ENCODE measurements around the gene SOX12. TPM values are rescaled to one million over a fixed set of nuclear protein-coding genes. Genes with fewer than 3 reads are reported as not detected.

SOX12 gene
- polyA plus RNA-seq, 3 donors, result 0.03 to 0.51 (median 0.12) TPM

- no peak overlapping the region for H2AFZ ChIP-seq (ENCODE audit: insufficient read depth, low read depth, low read length, poor library complexity, severe bottlenecking)
- no peak overlapping the region for H3K9ac ChIP-seq (ENCODE audit: insufficient read depth, low read length, poor library complexity, severe bottlenecking)
- peaks cover 3 to 9% (median 6%) of the 10 kb centered on the region in 3 donors for H3K27me3 Mint-ChIP-seq (ENCODE audit: low read depth in 3 of 3)
- no peak overlapping the region for H3K27ac ChIP-seq (ENCODE audit: low read depth in 1 of 2, low read length in 2 of 2)
- H4K20me1 ChIP-seq (ENCODE audit: insufficient read depth, low read length), result no peaks in the 10 kb centered on the region
- peaks cover 17% of the 10 kb centered on the region for H3K4me1 Mint-ChIP-seq
- H3K79me2 ChIP-seq (ENCODE audit: insufficient read depth, low read length), result no peaks in the 10 kb centered on the region
- no peak overlapping the region for H3K4me3 ChIP-seq (replicated peaks in 1 of 3; ENCODE audit: low read depth in 2 of 3, low read length in 3 of 3)
- peaks cover 6 to 9% of the 10 kb centered on the region in 2 donors for H3K4me1 ChIP-seq (ENCODE audit: control insufficient read depth in 1 of 2, insufficient read depth in 2 of 2, low read length in 2 of 2)
- H3K4me3 Mint-ChIP-seq, result no peak overlapping the region
- H3K9me3 ChIP-seq (replicated peaks in 1 of 2; ENCODE audit: control insufficient read depth in 1 of 2, insufficient read depth in 1 of 2, low read length in 2 of 2), result peaks cover 8 to 16% of the 10 kb centered on the region in 2 donors
- no CpG with 5 or more reads among the region's 2 CpGs for WGBS (ENCODE audit: insufficient coverage)
- no peak overlapping the region for H3K4me2 ChIP-seq (replicated peaks; ENCODE audit: extremely low read depth, low read length, poor library complexity, severe bottlenecking)
- H3K36me3 ChIP-seq (replicated peaks in 1 of 2; ENCODE audit: control insufficient read depth in 1 of 2, insufficient read depth in 2 of 2, low read length in 2 of 2), result no peaks in the 10 kb centered on the region
- peaks cover 0 to 4% of the 10 kb centered on the region in 2 donors for H3K27me3 ChIP-seq (ENCODE audit: control insufficient read depth in 2 of 2, insufficient read depth in 2 of 2, low read length in 2 of 2)
- H3K36me3 Mint-ChIP-seq, result peaks cover 0 to 3% of the 10 kb centered on the region in 2 donors
- peak in 2 of 3 donors; percentile 39 to 70 for DNase-seq
- peak overlapping the region in 3 of 7 donors; percentile 6 to 56 (median 38) for H3K27ac Mint-ChIP-seq
- intact Hi-C loops (cut with micrococcal nuclease), result no loop called here
- no peak for TF ChIP-seq CTCF (IDR thresholded peaks at IDR 0.05)
- H3K9me3 Mint-ChIP-seq, result peaks cover 6 to 19% (median 18%) of the 10 kb centered on the region in 7 donors
These were observed 16.3 kb downstream of the SOX12 start for GRCh38 chr20:341682-342081.

- H3K27me3 Mint-ChIP-seq (ENCODE audit: low read depth in 3 of 3), result peaks cover 4 to 12% (median 10%) of the 10 kb centered on the region in 3 donors
- H3K4me1 Mint-ChIP-seq, result peaks cover 13% of the 10 kb centered on the region
- Histone ChIP-seq H3K27me3 (ENCODE audit: control insufficient read depth in 2 of 2, insufficient read depth in 2 of 2, low read length in 2 of 2) (peaks cover 0 to 9% of the 10 kb centered on the region in 2 donors), H3K4me2 (replicated peaks; ENCODE audit: extremely low read depth, low read length, poor library complexity, severe bottlenecking) (no peak overlapping the region), H3K27ac (ENCODE audit: low read depth in 1 of 2, low read length in 2 of 2) (no peak overlapping the region), H3K4me1 (ENCODE audit: control insufficient read depth in 1 of 2, insufficient read depth in 2 of 2, low read length in 2 of 2) (peaks cover 11 to 18% of the 10 kb centered on the region in 2 donors), H3K79me2 (ENCODE audit: insufficient read depth, low read length) (no peaks in the 10 kb centered on the region), H2AFZ (ENCODE audit: insufficient read depth, low read depth, low read length, poor library complexity, severe bottlenecking) (no peak overlapping the region), H3K4me3 (replicated peaks in 1 of 3; ENCODE audit: low read depth in 2 of 3, low read length in 3 of 3) (no peak overlapping the region), H3K9ac (ENCODE audit: insufficient read depth, low read length, poor library complexity, severe bottlenecking) (no peak overlapping the region), H3K36me3 (replicated peaks in 1 of 2; ENCODE audit: control insufficient read depth in 1 of 2, insufficient read depth in 2 of 2, low read length in 2 of 2) (no peaks in the 10 kb centered on the region), H4K20me1 (ENCODE audit: insufficient read depth, low read length) (no peaks in the 10 kb centered on the region), H3K9me3 (replicated peaks in 1 of 2; ENCODE audit: control insufficient read depth in 1 of 2, insufficient read depth in 1 of 2, low read length in 2 of 2) (peaks cover 8 to 16% of the 10 kb centered on the region in 2 donors)
- no peak for DNase-seq
- intact Hi-C loops (cut with micrococcal nuclease), result no loop called here
- TF ChIP-seq CTCF (IDR thresholded peaks at IDR 0.05), result no peak
- H3K27ac Mint-ChIP-seq, result no peak overlapping the region
- H3K4me3 Mint-ChIP-seq, result no peak overlapping the region
- peaks cover 6 to 19% (median 18%) of the 10 kb centered on the region in 7 donors for H3K9me3 Mint-ChIP-seq
- peaks cover 0 to 3% of the 10 kb centered on the region in 2 donors for H3K36me3 Mint-ChIP-seq
These were observed 17.8 kb downstream of the SOX12 start for GRCh38 chr20:343107-343506.
